Renal cortex interstitium (tissue), 11 donors: Measurements from ENCODE around the gene LGI2. TPM values are rescaled to one million over a fixed set of nuclear protein-coding genes. Genes with fewer than 3 reads are reported as not detected.
"Not testable (repeated sequence)": the region's sequence is repeated elsewhere in the genome, so short reads cannot be mapped to it uniquely, and the experiment has no call there.

Experiments used
- DNase-seq, 11 donors: peaks; one replicate each; pipeline ENCODE4 v3.0.0-alpha.2; 2013; ENCODE audit warnings: low read depth in 9 of 11, low spot score in 4 of 11; ENCODE audit errors: extremely low read depth in 1 of 11
- polyA plus RNA-seq, 3 donors: library from polyadenylated mRNA; unstranded; fragments of 120-200 nt; gene quantifications; one replicate each; pipeline ENCODE4 v1.2.1, GENCODE V29; 2013; ENCODE audit not compliant: insufficient read length in 3 of 3

LGI2 gene
- polyA plus RNA-seq, 3 donors: 31.9 to 36.8 (median 33.9) TPM

DNA sequence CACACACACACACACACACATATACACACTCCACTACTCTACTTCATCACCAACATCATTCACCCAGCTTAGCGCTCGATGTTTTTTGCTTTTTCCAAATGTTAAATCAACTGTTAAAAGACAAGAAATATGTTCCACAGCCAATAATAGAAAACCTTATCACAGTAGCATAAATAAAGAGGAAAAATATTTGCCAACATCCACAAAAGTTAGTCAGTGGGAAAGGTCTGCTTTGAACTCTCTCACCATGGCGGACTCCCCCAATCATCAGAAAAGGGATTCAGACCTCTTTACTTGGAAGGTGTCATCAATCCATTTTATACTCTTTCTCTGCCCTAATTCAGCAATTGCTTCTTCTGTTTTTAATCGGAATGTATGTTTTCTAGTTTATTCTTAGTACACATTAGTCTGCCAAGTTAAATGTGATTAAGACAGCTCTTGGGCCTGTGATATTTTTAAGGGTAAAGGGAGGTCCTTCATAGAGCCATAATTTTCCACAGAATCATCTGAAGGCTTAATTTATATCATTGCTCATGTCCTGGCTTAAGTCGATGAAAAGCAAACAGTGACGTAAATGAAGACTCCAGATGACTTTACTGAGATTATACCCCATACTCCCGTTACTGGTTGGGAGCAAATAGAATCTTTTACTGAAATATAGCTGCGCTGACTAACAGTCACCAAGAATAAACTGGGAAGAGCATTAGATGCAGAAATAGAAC is 29.7 kb upstream of the LGI2 start:
- peak in 2 of 11 donors; percentile 14 to 30 for DNase-seq

GRCh38 chr4:25059791-25060190 is 29.0 kb upstream of the LGI2 start:
- DNase-seq: no peak

- no peak for DNase-seq
These were observed 28.1 kb upstream of the LGI2 start for GRCh38 chr4:25058796-25059195.

- no peak for DNase-seq
These were observed 26.6 kb upstream of the LGI2 start for GRCh38 chr4:25057299-25057698.

DNA sequence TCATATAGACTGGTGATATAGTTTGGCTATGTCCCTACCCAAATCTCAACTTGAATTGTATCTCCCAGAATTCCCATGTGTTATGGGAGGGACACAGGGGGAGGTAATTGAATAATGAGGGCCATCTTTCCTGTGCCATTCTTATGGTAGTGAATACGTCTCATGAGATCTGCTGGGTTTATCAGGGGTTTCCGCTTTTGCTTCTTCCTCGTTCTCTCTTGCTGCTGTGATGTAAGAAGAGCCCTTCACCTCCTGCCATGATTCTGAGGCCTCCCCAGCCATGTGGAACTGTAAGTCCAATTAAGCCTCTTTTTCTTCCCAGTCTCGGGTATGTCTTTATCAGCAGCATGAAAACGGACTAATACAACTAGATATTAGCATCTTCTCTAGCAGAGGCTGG is 21.3 kb upstream of the LGI2 start:
- not testable (repeated sequence) for DNase-seq

DNA sequence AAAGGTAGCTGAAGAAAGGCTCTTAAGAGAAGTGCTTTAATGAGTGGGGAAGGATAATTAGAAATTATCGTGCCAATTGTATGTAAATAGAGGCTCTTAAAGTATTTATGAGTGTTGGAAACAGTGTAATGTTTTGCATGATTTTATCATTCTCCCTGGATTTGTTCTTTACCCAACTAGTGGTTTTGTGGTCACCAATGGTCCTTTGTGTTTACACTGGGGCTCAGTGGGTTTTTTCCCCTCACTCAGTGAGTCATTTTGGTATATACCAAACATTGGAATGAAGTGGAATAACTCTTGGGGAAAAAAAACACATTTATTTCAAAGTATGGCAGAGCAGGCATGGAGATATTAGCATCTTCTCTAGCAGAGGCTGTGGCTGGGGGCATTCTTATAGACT is 20.8 kb upstream of the LGI2 start:
- DNase-seq: no peak

GRCh38 chr4:25050370-25051078 is 19.8 kb upstream of the LGI2 start:
- no peak for DNase-seq

- no peak for DNase-seq
These were observed 12.8 kb upstream of the LGI2 start for GRCh38 chr4:25043548-25043947.

DNA sequence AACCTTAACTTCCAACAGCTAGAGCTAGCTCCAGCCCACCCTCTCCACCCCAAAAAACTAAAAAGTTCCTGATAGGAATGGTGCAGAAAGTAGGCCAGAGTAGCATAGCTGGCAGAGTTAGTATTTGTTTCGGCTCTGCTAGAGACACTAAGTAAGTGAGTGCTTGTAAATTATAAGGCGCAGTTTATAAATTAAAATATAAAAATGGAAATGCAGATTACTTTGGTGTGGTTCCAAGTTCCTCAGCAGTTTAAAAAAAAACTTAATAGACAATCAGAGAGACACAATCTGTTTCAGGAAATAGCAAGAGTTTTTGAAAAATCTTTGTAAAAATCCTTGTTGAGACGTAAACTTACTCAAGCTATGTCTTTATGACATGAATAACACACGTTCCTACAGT is 2.8 kb upstream of the LGI2 start:
- DNase-seq: no peak

DNA sequence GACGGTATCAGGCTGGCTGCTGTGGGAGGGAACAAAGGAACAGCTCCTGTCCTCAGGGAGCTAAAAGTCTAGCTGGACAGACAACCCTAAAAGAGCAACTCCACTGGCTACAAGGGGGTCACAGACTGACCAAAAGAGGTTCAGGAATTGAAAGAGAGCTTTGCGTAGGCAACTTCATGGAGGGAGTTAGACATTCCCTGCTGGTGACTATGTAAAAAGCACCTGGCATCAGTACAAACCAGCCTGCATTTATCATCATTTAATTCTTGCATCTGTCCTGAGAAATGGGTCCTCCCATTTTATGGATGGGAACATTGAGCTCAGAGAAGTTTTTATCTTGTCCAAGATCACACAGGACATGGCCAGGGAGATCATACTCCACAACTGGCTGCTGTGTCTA is 1.4 kb upstream of the LGI2 start:
- DNase-seq: no peak

DNA sequence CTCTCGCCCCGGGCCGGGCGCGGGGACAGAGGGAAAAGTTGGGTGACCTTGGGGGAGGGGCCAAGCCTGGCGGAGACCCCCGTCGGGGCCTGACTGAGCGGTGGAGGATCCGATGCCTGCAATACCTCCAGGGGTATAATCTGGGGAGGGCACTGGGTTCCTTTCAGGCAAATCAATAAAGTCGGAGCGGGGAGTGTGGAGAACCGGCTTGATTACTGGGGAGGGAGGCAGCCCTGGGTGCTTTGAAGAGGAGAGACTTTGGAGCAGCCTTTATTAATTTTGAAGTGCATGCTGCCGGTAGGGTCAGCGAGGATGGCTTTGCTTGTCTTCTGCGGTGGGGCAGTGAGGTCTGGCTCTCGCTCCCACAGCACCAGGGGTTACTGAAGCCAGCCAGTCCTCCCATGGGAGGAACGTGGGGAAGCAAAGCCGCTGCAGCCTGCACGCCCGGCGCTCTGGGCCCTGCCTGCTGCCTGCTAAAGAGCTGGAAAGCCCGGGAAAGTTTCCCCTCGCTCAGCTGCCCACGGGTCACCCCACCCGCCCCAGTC is 403 bp upstream of the LGI2 start:
- DNase-seq: no peak

GRCh38 chr4:25029479-25030276 is 1.1 kb downstream of the LGI2 start:
- no peak for DNase-seq

DNA sequence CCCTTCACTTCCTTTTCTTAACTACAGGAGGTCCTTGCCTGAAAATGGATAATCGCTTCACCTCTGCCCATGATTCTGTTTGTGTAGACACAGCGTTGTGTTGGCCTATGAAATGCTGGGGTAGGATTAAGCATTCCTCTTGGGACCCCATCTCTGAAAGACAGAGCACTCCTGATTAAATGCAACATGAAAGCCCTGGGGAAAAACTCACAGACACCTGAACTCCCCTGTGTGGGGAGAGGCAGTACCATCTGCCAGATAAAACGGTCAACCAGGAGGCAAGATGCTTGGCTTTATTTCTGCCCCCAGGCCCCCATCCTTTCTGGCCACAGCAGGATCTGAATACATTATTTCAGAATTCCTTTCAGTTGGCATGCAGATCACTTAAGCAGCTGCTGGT is 1.9 kb downstream of the LGI2 start:
- DNase-seq: no peak

DNA sequence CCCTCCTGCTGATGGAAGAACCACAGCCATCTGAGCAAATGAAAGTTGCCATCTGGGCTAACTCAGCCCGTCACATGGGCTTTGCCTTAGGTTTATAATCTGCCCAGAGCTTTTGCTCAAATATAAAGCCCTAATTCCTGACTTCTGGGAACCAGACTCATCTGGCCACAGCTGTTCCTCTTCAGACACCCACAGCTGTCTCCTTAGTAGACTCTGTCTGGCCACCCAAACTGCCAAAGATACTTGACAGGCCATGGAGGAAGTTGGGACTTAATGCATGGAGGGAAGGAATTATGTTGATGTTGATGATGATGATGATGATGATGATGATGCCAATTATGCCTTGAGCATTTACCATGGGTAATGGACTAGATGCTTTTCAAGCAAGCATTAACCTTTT is 8.0 kb downstream of the LGI2 start:
- no peak for DNase-seq

DNA sequence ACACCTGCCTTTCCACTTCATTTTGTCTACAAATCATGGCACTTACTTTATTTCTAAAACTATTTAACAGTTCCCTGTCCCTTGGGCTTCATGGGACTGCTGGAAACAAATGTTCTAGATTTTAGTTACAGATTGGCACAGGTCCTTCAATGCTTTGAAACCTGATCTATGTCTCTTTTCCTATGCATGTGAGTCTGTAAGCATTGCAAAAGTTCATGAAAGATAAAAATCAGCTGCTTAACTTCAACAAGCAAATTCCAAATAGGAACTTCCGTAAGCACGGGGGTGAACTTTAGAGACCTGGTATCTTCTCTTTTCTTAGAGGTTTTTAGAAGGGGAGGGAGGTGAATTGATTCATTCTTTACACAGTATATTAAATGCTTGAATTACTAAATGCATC is 9.5 kb downstream of the LGI2 start:
- DNase-seq: no peak

DNA sequence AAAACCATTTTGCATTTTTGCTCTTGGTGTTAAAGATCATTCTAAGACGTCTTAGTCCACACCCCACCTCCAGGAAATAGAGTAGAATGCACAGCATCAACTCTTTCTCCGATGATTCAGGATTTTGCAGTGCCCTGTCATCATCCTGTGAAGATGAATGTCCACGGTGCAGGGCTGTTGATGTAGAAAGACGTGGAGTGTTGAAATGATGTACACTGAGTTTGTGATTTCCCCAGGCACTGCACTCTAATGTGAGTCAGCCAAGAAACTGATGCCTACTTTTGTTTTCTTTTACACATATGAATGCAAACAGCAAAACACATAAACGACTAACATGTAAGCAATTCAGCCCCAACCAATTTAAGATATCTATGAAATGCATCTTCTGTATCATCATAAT is 10.5 kb downstream of the LGI2 start:
- no peak for DNase-seq

GRCh38 chr4:25019501-25019900 is 11.2 kb downstream of the LGI2 start:
- no peak for DNase-seq

GRCh38 chr4:25015012-25015411 is 15.7 kb downstream of the LGI2 start:
- no peak for DNase-seq

DNA sequence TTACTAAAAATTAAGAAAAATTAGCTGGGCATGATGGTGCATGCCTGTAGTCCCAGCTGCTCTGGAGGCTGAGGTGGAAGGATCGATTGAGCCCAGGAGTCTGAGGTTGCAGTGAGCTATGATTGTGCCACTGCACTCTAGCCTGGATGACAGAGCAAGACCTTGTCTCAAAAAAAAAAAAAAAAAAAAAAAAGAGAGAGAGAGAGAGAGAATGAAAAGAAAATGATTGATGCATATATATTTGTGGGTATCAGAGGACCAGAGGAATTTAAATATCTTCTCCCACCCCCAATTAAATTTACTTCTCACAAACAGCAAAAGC is 16.1 kb downstream of the LGI2 start:
- not testable (repeated sequence) for DNase-seq
